Urinary bladder (tissue), 4 donors: ENCODE measurements around the gene FBLL1. TPM values are rescaled to one million over a fixed set of nuclear protein-coding genes. Genes with fewer than 3 reads are reported as not detected.

Experiments used
- DNase-seq: peaks from one replicate; pipeline ENCODE4 v3.0.0-alpha.2; 2015; ENCODE audit errors: extremely low spot score
- H3K27ac ChIP-seq: one replicate; pipeline ENCODE4 v1.5.1; 2013; ENCODE audit warnings: low read depth, mild to moderate bottlenecking, moderate library complexity
- H3K36me3 ChIP-seq: one replicate; pipeline ENCODE4 v1.6.1; 2013; ENCODE audit warnings: mild to moderate bottlenecking, moderate library complexity; ENCODE audit not compliant: insufficient read depth
- H3K4me1 ChIP-seq: one replicate; pipeline ENCODE4 v1.6.1; 2013; ENCODE audit warnings: mild to moderate bottlenecking, moderate library complexity; ENCODE audit not compliant: insufficient read depth
- H3K4me3 ChIP-seq: one replicate; pipeline ENCODE4 v1.5.1; 2013; ENCODE audit warnings: low read depth, low read length
- WGBS: extraction: QIAGEN DNeasy Blood & Tissue Kit; methylation state at CpG from one replicate; pipeline ENCODE4 v1.1.7; 2013; 5-methylcytosine and 5-hydroxymethylcytosine counted together
- polyA plus RNA-seq: library from polyadenylated mRNA; stranded (reverse); fragments of 200-250 nt; gene quantifications from one replicate; pipeline ENCODE4 v1.2.3, GENCODE V29; 2013
- total RNA-seq: library from RNA; depleted of rRNA; stranded (reverse); fragments of >200 nt; gene quantifications from one replicate; pipeline ENCODE4 v1.2.3, GENCODE V29; 2014
- donor health status: healthy with polysubstance abuse.
- donor health status: healthy.

Gene FBLL1
- total RNA-seq = 2.4 TPM
- polyA plus RNA-seq = 0.92 TPM

DNA sequence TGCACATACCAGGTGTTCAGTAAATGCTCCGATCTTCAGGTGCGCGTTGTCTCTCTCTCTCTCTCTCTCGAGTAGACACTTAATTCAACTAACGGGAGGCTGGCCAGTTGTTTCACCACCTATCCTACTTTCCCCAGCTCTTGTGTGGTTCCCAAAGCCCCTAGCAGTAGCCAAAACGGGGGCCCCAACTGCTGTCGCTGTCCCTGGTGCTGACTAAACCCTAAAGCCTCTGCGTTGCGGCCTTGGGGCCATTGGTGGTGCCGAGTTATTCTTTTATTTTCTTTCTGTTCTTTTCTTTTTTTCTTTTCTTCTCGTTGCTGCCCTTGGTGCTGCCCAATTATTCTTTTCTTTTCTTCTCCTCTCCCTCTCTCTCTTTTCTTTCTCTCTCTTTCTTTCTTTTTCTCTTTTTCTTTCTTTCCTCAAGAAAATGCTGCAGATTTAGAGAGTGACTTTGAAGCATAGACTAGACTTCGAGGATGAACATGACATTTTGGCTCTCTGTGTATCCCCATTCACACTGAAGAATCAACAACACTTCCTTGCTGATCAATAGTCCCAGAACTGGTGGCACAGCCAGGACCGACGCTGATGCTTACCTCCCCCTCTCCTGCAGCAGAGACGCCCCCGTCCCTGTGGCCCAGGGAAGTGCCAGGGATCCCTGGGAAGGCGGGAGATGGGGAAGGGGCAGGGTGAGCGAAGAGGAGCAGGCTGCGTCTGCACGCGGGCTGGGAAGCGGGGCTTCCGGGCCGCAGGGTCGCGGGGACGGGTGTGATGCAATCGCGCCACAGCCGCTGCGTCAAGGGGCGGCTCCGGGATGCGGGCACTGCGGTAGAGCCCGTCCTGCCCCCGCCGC, at the start of gene FBLL1:
Gene FBLL1 (plus strand): TSS at position 785 of the 853 bp plus-strand sequence. CDS start 200 bp downstream, outside the sequence.
- 11% methylated on average over 37 of the region's 38 CpGs for WGBS
- no peak for DNase-seq
- no peak within 1 kb of the TSS for H3K27ac ChIP-seq
- peak within 1 kb of the TSS; percentile 54 for H3K4me3 ChIP-seq
- H3K36me3 ChIP-seq = no peaks in the 10 kb centered on the region
- no peaks in the 10 kb centered on the region for H3K4me1 ChIP-seq

DNA sequence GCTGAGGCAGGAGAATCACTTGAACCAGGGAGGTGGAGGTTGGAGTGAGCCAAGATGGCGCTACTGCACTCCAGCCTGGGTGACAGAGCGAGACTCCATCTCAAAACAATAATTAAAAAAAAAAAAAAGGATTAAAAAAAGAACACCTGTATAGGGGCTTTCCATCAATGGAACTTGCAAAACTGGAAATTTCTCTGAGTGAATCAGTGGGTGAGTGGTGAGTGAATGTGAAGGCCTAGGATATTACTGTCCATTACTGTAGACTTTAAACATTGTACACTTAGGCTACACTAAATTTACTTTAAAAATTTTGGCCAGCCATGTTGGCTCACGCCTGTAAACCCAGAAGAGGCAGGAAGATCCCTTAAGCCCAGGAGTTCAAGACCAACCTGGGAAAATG, 48.5 kb upstream of the FBLL1 start:
- Histone ChIP-seq H3K27ac (no peak overlapping the region), H3K4me1 (no peaks in the 10 kb centered on the region), H3K4me3 (no peak overlapping the region), H3K36me3 (no peaks in the 10 kb centered on the region)
- WGBS = 84% methylated on average over 3 of the region's 3 CpGs
- no peak for DNase-seq

GRCh38 chr5:168481330-168481788, 47.7 kb upstream of the FBLL1 start:
- H3K27ac ChIP-seq = no peak overlapping the region
- H3K4me3 ChIP-seq = no peak overlapping the region
- no peaks in the 10 kb centered on the region for H3K36me3 ChIP-seq
- no peak for DNase-seq
- no peaks in the 10 kb centered on the region for H3K4me1 ChIP-seq
- WGBS = 61% methylated on average over 4 of the region's 4 CpGs

- Histone ChIP-seq H3K27ac (no peak overlapping the region), H3K4me3 (no peak overlapping the region), H3K36me3 (no peaks in the 10 kb centered on the region), H3K4me1 (no peaks in the 10 kb centered on the region)
- WGBS = 70% methylated on average over 5 of the region's 5 CpGs
- DNase-seq = no peak
These were observed 46.7 kb upstream of the FBLL1 start for GRCh38 chr5:168482361-168482760.

- Histone ChIP-seq H3K36me3 (no peaks in the 10 kb centered on the region), H3K27ac (peak within 1 kb of the TSS; percentile 4), H3K4me3 (peak within 1 kb of the TSS; percentile 74), H3K4me1 (no peaks in the 10 kb centered on the region)
- peak; percentile 81 for DNase-seq
- WGBS = under 1% methylated on average over 40 of the region's 40 CpGs
These were observed 42.8 kb upstream of the FBLL1 start, which contains the start of gene RARS1 for GRCh38 chr5:168486136-168486879. RARS1 (plus strand) TSS chr5:168486471; CDS start chr5:168486499, 28 bp downstream.

DNA sequence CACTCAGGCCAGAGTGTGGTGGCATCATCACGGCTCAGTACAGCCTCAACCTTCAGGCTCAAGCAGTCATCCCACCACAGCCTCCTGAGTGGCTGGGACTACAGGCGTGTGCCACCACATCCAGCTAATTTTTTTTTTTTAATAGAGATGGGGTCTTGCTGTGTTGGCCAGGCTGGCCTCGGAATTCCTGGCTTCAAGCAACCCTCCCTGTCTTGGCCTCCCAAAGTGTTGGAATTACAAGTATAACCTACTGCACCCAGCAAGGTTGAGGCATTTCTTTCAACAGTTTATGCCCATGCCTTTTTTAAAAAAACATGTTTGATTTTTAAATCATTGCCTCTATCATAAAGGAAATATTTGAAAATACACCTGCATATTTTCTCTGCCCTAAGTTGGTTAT, 40.0 kb upstream of the FBLL1 start:
- 97% methylated on average over 3 of the region's 3 CpGs for WGBS
- Histone ChIP-seq H3K27ac (no peak overlapping the region), H3K36me3 (peaks cover 2% of the 10 kb centered on the region), H3K4me3 (no peak overlapping the region), H3K4me1 (no peaks in the 10 kb centered on the region)
- DNase-seq = no peak

GRCh38 chr5:168494057-168494555, 35.0 kb upstream of the FBLL1 start:
- Histone ChIP-seq H3K4me3 (no peak overlapping the region), H3K36me3 (peaks cover 5% of the 10 kb centered on the region), H3K4me1 (no peaks in the 10 kb centered on the region), H3K27ac (no peak overlapping the region)
- no peak for DNase-seq
- WGBS = 81% methylated on average over 5 of the region's 5 CpGs

DNA sequence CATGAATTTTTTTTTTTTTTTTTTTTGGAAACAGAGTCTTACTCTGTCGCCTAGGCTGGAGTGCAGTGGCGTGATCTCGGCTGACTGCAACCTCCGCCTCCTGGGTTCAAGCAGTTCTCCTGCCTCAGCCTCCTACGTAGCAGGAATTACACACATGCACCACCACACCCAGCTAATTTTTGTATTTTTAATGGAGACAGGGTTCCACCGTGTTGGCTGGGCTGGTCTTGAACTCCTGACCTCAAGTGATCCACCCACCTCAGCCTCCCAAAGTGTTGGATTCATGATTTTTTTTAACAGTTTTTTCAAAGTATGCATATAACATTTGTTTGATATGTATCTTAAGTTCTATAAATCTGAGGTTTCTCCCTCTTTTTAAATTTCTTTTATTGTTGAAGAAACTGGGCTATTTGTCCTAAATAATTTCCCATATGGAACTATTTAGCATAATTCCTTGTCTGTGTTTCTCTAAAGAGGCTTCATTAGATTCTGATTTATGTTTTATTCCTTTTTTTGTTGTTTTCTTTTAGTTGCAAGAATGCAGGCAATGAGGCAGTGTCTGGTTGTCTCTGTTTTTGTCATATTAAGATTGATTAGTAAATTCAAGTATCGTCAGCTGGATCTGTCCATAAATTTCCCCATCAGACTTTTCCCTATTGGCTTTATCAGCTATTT, 26.4 kb upstream of the FBLL1 start:
- Histone ChIP-seq H3K4me1 (no peaks in the 10 kb centered on the region), H3K4me3 (no peak overlapping the region), H3K36me3 (peaks cover 2% of the 10 kb centered on the region), H3K27ac (no peak overlapping the region)
- DNase-seq = no peak
- 86% methylated on average over 7 of the region's 7 CpGs for WGBS

DNA sequence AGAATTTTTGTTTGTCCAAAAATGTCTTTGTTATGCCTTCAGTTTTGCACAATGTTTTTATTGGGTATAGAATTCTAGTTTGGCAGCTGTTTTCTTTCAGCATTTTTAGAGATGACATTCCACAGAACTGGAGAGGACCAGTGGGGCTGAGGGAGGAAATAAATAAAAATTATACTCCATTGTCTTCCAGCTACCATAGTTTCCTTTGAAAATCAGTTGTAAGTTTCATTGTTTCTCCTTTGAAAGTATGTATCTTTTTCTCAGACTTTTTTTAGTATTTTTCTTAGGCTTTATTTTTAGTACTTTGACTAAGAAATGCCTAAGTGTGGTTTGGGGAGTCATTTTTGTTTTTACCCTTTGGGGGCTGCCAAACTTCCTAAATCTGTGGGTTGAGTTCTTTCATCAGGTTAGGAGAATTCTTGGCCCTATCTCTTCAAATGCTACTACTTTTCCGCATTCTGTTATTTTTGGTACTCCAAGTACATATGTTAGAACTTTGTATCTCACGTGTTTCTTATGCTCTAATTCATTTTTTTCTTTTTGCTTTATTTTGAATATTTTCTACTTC, 15.2 kb upstream of the FBLL1 start:
- H3K27ac ChIP-seq = no peak overlapping the region
- H3K4me1 ChIP-seq = no peaks in the 10 kb centered on the region
- peaks cover 18% of the 10 kb centered on the region for H3K36me3 ChIP-seq
- DNase-seq = no peak
- 98% methylated on average over 2 of the region's 2 CpGs for WGBS
- H3K4me3 ChIP-seq = no peak overlapping the region

DNA sequence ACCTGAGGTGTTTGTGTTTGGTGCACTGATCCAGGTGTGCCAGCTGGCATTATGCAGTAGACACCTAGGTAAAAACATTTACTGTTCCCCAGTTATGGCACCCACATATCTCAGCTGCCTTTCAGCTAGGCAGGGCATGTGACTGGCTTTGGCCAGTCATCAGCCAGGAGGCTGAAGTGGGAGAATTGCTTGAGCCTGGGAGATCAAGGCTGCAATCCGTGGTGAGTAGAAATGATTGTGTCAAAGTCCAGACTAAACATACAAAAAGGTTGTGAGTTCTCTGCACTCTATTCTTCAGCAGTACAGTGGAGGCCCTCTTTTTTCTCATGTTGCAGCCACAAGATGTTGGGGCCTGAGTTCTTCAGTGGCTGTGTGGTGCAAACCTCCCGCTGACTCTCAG, 3.2 kb upstream of the FBLL1 start:
- Histone ChIP-seq H3K36me3 (no peaks in the 10 kb centered on the region), H3K4me3 (no peak overlapping the region), H3K27ac (no peak overlapping the region), H3K4me1 (no peaks in the 10 kb centered on the region)
- no peak for DNase-seq
- 73% methylated on average over 2 of the region's 2 CpGs for WGBS

- H3K4me3 ChIP-seq = no peak overlapping the region
- DNase-seq = no peak
- H3K36me3 ChIP-seq = no peaks in the 10 kb centered on the region
- no peak overlapping the region for H3K27ac ChIP-seq
- no peaks in the 10 kb centered on the region for H3K4me1 ChIP-seq
- WGBS = 86% methylated on average over 4 of the region's 4 CpGs
These were observed 1.3 kb upstream of the FBLL1 start for GRCh38 chr5:168527756-168528295.

DNA sequence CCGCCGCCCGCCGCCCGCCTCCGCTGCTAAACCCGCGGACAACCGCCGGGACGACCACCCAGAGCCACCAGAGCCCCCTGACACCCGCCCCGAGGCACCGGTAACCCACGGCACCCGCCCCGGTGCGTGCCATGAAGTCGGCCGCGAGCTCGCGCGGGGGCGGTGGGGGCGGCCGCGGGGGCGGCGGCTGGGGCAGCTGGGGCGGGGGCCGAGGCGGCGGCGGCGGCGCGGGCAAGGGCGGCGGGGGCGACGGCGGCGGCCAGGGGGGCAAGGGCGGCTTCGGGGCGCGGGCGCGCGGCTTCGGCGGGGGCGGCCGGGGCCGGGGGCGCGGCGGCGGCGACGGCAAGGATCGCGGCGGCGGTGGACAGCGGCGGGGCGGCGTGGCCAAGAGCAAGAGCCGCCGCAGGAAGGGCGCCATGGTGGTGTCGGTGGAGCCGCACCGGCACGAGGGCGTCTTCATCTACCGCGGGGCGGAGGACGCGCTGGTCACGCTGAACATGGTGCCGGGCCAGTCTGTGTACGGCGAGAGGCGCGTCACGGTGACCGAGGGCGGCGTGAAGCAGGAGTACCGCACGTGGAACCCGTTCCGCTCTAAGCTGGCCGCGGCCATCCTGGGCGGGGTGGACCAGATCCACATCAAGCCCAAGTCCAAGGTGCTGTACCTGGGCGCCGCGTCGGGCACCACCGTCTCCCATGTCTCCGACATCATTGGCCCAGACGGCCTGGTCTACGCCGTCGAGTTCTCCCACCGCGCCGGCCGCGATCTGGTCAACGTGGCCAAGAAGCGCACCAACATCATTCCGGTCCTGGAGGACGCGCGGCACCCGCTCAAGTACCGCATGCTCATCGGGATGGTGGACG, 499 bp downstream of the FBLL1 start:
- H3K4me3 ChIP-seq = peak overlapping the region; percentile 54
- no peak for DNase-seq
- H3K27ac ChIP-seq = no peak overlapping the region
- 14% methylated on average over 122 of the region's 125 CpGs for WGBS
- H3K4me1 ChIP-seq = no peaks in the 10 kb centered on the region
- H3K36me3 ChIP-seq = no peaks in the 10 kb centered on the region
